ENCODE measurements around the gene CDK17. TPM values are rescaled to one million over a fixed set of nuclear protein-coding genes. Genes with fewer than 3 reads are reported as not detected.

CDK17 gene
- total and polyA plus RNA-seq, 2 of the 8 experiments (the other 6 are each of a cell fraction or from before 2014, with no cell fraction given), result 5.8 to 20.0 TPM

GRCh38 chr12:96354844-96355534, 45.2 kb downstream of the CDK17 start (continued):
- no peak for TF ChIP-seq RAD21 (IDR thresholded peaks at IDR 0.05 in 1 of 2, conservative IDR thresholded peaks at IDR 0.05 in 1 of 2; ENCODE audit: low read depth in 2 of 2, low read length in 2 of 2)
- TF ChIP-seq NRF1 (IDR thresholded peaks at IDR 0.05; ENCODE audit: low read depth, low read length), result no peak
